ENCODE results near the gene AGMAT.

DNA sequence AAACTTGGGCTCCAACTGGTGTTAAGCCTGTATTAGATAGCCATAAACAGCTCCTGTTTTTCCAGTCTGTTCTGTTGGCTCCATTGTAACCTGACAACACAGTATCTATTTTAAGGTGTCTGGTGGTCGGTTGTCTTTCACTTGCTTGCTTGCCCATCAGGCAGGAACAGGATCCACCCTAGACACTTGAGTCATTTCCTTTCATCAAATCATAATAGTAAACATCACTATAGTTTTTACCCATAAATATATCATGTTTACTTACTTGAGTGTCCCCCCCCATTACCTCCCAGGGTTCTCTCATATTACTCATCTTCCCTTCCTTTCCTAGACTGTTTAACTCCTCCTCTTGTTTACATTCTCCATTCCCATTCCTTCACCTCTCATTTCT lies 35.3 kb upstream of the AGMAT start:
- no peak for TF ChIP-seq ZFP36 (IDR thresholded peaks at IDR 0.05; ENCODE audit: borderline replicate concordance, partially characterized antibody)
- TF ChIP-seq, protein P1, sequence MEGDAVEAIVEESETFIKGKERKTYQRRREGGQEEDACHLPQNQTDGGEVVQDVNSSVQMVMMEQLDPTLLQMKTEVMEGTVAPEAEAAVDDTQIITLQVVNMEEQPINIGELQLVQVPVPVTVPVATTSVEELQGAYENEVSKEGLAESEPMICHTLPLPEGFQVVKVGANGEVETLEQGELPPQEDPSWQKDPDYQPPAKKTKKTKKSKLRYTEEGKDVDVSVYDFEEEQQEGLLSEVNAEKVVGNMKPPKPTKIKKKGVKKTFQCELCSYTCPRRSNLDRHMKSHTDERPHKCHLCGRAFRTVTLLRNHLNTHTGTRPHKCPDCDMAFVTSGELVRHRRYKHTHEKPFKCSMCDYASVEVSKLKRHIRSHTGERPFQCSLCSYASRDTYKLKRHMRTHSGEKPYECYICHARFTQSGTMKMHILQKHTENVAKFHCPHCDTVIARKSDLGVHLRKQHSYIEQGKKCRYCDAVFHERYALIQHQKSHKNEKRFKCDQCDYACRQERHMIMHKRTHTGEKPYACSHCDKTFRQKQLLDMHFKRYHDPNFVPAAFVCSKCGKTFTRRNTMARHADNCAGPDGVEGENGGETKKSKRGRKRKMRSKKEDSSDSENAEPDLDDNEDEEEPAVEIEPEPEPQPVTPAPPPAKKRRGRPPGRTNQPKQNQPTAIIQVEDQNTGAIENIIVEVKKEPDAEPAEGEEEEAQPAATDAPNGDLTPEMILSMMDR (IDR thresholded peaks at IDR 0.05): no peak
- TF ChIP-seq, protein P2, sequence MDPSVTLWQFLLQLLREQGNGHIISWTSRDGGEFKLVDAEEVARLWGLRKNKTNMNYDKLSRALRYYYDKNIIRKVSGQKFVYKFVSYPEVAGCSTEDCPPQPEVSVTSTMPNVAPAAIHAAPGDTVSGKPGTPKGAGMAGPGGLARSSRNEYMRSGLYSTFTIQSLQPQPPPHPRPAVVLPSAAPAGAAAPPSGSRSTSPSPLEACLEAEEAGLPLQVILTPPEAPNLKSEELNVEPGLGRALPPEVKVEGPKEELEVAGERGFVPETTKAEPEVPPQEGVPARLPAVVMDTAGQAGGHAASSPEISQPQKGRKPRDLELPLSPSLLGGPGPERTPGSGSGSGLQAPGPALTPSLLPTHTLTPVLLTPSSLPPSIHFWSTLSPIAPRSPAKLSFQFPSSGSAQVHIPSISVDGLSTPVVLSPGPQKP (IDR thresholded peaks at IDR 0.05; ENCODE audit: low read depth, low read length): no peak
- no peak for TF ChIP-seq POLR2A (IDR thresholded peaks at IDR 0.05; ENCODE audit: low read length)
- TF ChIP-seq SREBF2 (IDR thresholded peaks at IDR 0.05): no peak
